Trophoblast cell (in vitro differentiated cells and primary cell): ENCODE data around the gene ZC3H15.

Experiments used
- DNase-seq, 2 donors: peaks; one replicate each; pipeline ENCODE4 v3.0.0-alpha.2; 2016
- H2AFZ ChIP-seq: 2 replicates; pipeline ENCODE4 v1.6.1; 2013; ENCODE audit warnings: low read length, moderate library complexity, mild to moderate bottlenecking; ENCODE audit not compliant: insufficient read depth, poor library complexity
- H2AK5ac ChIP-seq: 2 replicates; pipeline ENCODE4 v1.6.1; 2013; ENCODE audit warnings: mild to moderate bottlenecking, low read length
- H2BK120ac ChIP-seq: 2 replicates; pipeline ENCODE4 v1.6.1; 2013; ENCODE audit warnings: low read length, mild to moderate bottlenecking, moderate library complexity; ENCODE audit not compliant: insufficient read depth, poor library complexity
- H2BK12ac ChIP-seq: 2 replicates; pipeline ENCODE4 v1.6.1; 2013; ENCODE audit warnings: mild to moderate bottlenecking, low read length, moderate library complexity
- H2BK5ac ChIP-seq: 2 replicates; pipeline ENCODE4 v1.6.1; 2013; ENCODE audit warnings: low read length, low read depth, moderate library complexity, mild to moderate bottlenecking; ENCODE audit not compliant: poor library complexity
- H3K14ac ChIP-seq: 2 replicates; pipeline ENCODE4 v1.6.1; 2013; ENCODE audit warnings: mild to moderate bottlenecking, low read length
- H3K18ac ChIP-seq: 2 replicates; pipeline ENCODE4 v1.6.1; 2013; ENCODE audit warnings: mild to moderate bottlenecking, low read length
- H3K23ac ChIP-seq: 2 replicates; pipeline ENCODE4 v1.6.1; 2013; ENCODE audit warnings: low read length
- H3K27ac ChIP-seq: 2 replicates; pipeline ENCODE4 v1.5.1; 2013; ENCODE audit warnings: low read depth, mild to moderate bottlenecking, inconsistent platforms, low read length, moderate library complexity
- H3K27me3 ChIP-seq: 2 replicates; pipeline ENCODE4 v1.6.1; 2013; ENCODE audit warnings: inconsistent platforms, mild to moderate bottlenecking, low read length, moderate library complexity; ENCODE audit not compliant: insufficient read depth
- H3K36me3 ChIP-seq, 2 experiments: 1 replicate in 1 of 2; 2 replicates in 1 of 2; pipeline ENCODE4 v1.6.1; 2013; ENCODE audit warnings: low read length in 2 of 2, mild to moderate bottlenecking in 2 of 2, moderate library complexity in 1 of 2; ENCODE audit not compliant: insufficient read depth in 2 of 2, control insufficient read depth in 1 of 2
- H3K4ac ChIP-seq: 2 replicates; pipeline ENCODE4 v1.6.1; 2013; ENCODE audit warnings: low read depth, mild to moderate bottlenecking, low read length, moderate library complexity
- H3K4me1 ChIP-seq, 2 experiments: 1 replicate in 1 of 2; 2 replicates in 1 of 2; pipeline ENCODE4 v1.6.1; 2013; ENCODE audit warnings: low read length in 2 of 2, mild to moderate bottlenecking in 2 of 2, moderate library complexity in 1 of 2; ENCODE audit not compliant: insufficient read depth in 2 of 2, control insufficient read depth in 1 of 2
- H3K4me2 ChIP-seq: 2 replicates; pipeline ENCODE4 v1.6.1; 2013; ENCODE audit warnings: inconsistent platforms, mild to moderate bottlenecking, low read length, moderate library complexity
- H3K4me3 ChIP-seq: 2 replicates; pipeline ENCODE4 v1.5.1; 2013; ENCODE audit warnings: mild to moderate bottlenecking, low read depth, low read length, inconsistent platforms
- H3K79me1 ChIP-seq: one replicate; pipeline ENCODE4 v1.6.1; 2013; ENCODE audit warnings: low read length
- H3K79me2 ChIP-seq: 2 replicates; pipeline ENCODE4 v1.6.1; 2013; ENCODE audit warnings: low read length, mild to moderate bottlenecking; ENCODE audit not compliant: control insufficient read depth, insufficient read depth, poor library complexity
- H3K9ac ChIP-seq: 2 replicates; pipeline ENCODE4 v1.6.1; 2013; ENCODE audit warnings: mild to moderate bottlenecking, low read length
- H3K9me3 ChIP-seq: 2 replicates; pipeline ENCODE4 v1.6.1; 2013; ENCODE audit warnings: low read depth, mild to moderate bottlenecking, control low read depth, inconsistent platforms, low read length; ENCODE audit not compliant: insufficient read depth
- H4K12ac ChIP-seq: 2 replicates; pipeline ENCODE4 v1.6.1; 2013; ENCODE audit warnings: low read depth, mild to moderate bottlenecking, low read length, moderate library complexity
- H4K8ac ChIP-seq: 2 replicates; pipeline ENCODE4 v1.6.1; 2013; ENCODE audit warnings: low read depth, mild to moderate bottlenecking, low read length, moderate library complexity
- H4K91ac ChIP-seq: one replicate; pipeline ENCODE4 v1.6.1; 2013; ENCODE audit warnings: low read depth, mild to moderate bottlenecking, low read length, moderate library complexity
- WGBS: extraction: QIAGEN DNeasy Blood & Tissue Kit; methylation state at CpG from one replicate; pipeline ENCODE4 v1.1.7; 2013; ENCODE audit warnings: missing lambda C conversion rate; ENCODE audit not compliant: insufficient read length, insufficient coverage; ENCODE audit errors: extremely low coverage; 5-methylcytosine and 5-hydroxymethylcytosine counted together

ZC3H15 gene

DNA sequence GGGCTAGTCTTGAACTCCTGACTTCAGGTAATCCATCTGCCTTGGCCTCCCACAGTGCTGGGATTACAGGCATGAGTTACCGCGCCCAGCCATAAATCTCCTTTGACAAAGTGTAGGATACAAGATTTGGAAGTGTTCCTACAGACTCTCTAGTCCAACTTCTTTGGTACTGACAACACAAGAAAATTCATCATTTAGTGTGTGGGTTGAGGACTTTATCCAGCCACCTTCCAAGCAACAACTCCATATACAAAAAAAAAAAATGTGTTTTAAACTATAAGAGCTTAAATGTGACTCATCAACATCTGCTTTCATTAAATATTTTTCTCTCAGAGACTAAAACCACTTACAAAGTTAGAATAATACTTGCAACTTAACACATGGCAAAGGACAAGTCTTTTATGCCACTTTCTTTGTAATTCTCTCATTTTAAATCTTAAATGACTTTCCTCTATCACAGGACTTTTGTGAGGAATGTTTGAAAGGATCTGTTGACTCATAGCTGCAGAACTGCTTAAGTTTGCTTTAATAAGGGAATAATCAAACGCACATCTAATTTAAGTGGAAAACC, 57.6 kb downstream of the ZC3H15 start:
- peak in 1 of 2 donors; percentile 52 for DNase-seq
- peaks cover 6% of the 10 kb centered on the region for H3K79me1 ChIP-seq
- peak overlapping the region; percentile 75 for H2BK5ac ChIP-seq
- no CpG with 5 or more reads among the region's 3 CpGs for WGBS
- no peak overlapping the region for H3K4ac ChIP-seq
- peak overlapping the region; percentile 90 for H3K27ac ChIP-seq
- no peak overlapping the region for H3K4me3 ChIP-seq
- peak overlapping the region; percentile 97 for H2BK120ac ChIP-seq
- peak overlapping the region; percentile 53 for H4K8ac ChIP-seq
- H3K23ac ChIP-seq = no peak overlapping the region
- no peaks in the 10 kb centered on the region for H3K36me3 ChIP-seq
- H3K9ac ChIP-seq = no peak overlapping the region
- H3K4me1 ChIP-seq = peaks cover 4 to 7% of the 10 kb centered on the region in 2 experiments
- H4K91ac ChIP-seq = peak overlapping the region; percentile 75
- H3K27me3 ChIP-seq = no peaks in the 10 kb centered on the region
- H2BK12ac ChIP-seq = peak overlapping the region; percentile 82
- H3K9me3 ChIP-seq = no peaks in the 10 kb centered on the region
- H2AK5ac ChIP-seq = no peak overlapping the region
- no peaks in the 10 kb centered on the region for H3K79me2 ChIP-seq
- H3K14ac ChIP-seq = peak overlapping the region; percentile 60
- H3K4me2 ChIP-seq = no peak overlapping the region
- no peak overlapping the region for H4K12ac ChIP-seq
- peak overlapping the region; percentile 17 for H3K18ac ChIP-seq
- no peak overlapping the region for H2AFZ ChIP-seq

DNA sequence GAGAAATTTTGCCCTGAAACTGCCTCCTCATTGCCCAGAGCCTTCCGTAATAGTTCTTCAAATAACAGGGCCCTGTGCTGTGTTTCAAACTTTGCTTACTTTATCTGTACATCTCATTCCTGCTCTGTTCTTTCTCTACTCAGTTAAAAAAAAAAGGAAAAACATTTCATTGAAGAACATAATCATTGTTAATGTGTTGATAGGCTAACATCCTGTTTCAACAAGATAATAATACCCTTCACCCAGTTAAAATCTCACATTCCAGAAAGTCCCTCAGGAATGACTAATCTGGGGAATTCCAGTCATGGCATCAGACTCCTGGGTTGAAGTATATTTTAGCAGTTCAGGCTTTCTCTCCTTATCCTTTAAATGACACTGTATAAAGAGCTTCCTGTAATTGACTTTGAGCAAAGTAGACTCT, 58.2 kb downstream of the ZC3H15 start:
- Histone ChIP-seq H2BK12ac (no peak overlapping the region), H2BK120ac (no peak overlapping the region), H4K8ac (no peak overlapping the region), H3K36me3 (no peaks in the 10 kb centered on the region), H4K12ac (no peak overlapping the region), H3K27me3 (no peaks in the 10 kb centered on the region), H2AFZ (no peak overlapping the region), H3K27ac (peak overlapping the region; percentile 64), H4K91ac (no peak overlapping the region), H3K23ac (no peak overlapping the region), H3K4me2 (no peak overlapping the region), H2BK5ac (no peak overlapping the region), H3K14ac (no peak overlapping the region), H2AK5ac (no peak overlapping the region), H3K79me2 (no peaks in the 10 kb centered on the region), H3K4me1 (peaks cover 4 to 7% of the 10 kb centered on the region in 2 experiments), H3K79me1 (peaks cover 6% of the 10 kb centered on the region), H3K9me3 (no peaks in the 10 kb centered on the region), H3K4ac (no peak overlapping the region), H3K18ac (no peak overlapping the region), H3K9ac (no peak overlapping the region), H3K4me3 (no peak overlapping the region)
- DNase-seq = peak; percentile 49 to 92
- no CpG with 5 or more reads among the region's 1 CpG for WGBS

DNA sequence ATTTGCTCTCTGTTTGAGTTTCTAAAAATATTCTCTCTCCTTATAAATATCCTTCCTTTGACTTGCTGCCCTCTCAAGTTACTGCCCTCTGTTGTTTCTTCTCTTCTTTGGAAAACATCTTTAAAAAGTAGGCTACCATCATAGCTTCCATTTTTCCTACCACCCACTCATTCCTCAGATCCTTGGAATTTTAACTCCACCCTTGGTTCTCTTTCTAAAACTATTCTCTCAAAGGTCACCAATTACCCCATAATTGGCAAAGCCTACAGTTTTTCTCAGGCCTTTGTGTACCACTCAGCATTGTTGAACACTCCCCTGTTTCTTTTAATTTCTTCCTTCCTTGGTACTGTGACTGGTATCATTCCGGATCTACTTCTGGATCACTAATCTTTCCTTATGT, 60.8 kb downstream of the ZC3H15 start:
- Histone ChIP-seq H3K27ac (no peak overlapping the region), H2AFZ (no peak overlapping the region), H3K9ac (no peak overlapping the region)

DNA sequence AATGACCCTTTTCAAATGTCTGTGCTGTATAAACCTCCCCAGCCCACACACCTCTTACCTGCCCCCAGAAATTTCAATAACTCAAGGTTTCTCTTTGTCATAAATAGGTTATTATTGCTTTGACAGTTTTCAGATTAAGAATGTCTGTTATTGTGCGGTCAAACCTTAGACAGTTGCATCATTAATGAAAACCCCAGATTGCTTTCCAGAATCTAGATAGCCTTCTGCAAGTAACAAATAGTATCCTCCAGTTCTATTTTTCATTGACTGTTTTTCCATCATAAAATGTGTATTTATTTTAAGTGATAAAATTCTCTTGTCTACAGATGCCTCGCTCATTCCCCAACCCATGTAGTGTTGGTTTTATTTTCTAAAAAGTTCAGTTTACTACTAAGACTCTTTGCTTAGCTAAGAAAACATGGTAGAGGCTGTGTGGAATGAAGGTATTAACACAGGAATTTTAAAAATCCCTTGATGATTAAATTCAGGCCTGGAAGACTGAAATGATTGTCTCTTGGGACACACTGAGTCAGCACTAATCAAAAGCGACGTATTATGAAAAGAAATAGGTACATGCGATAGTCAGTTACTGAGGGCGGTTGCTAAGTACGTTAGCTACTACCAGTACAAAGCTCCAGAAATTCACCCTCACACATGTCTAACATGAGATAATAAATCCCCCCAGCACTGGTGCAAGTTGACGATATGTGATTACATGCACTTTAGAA, 65.4 kb downstream of the ZC3H15 start:
- no peak overlapping the region for H4K8ac ChIP-seq
- H3K4me1 ChIP-seq = no peaks in the 10 kb centered on the region
- no peak overlapping the region for H3K4me3 ChIP-seq
- peaks cover 0 to 2% of the 10 kb centered on the region in 2 experiments for H3K36me3 ChIP-seq
- H2AFZ ChIP-seq = no peak overlapping the region
- no peak overlapping the region for H3K18ac ChIP-seq
- no peak overlapping the region for H2BK120ac ChIP-seq
- no peak overlapping the region for H4K12ac ChIP-seq
- H2BK5ac ChIP-seq = no peak overlapping the region
- WGBS = no CpG with 5 or more reads among the region's 8 CpGs
- H3K79me2 ChIP-seq = no peaks in the 10 kb centered on the region
- H3K4ac ChIP-seq = no peak overlapping the region
- no peaks in the 10 kb centered on the region for H3K27me3 ChIP-seq
- no peak overlapping the region for H2AK5ac ChIP-seq
- no peak overlapping the region for H3K14ac ChIP-seq
- no peak overlapping the region for H4K91ac ChIP-seq
- no peak overlapping the region for H3K9ac ChIP-seq
- H3K4me2 ChIP-seq = no peak overlapping the region
- no peaks in the 10 kb centered on the region for H3K9me3 ChIP-seq
- H3K23ac ChIP-seq = no peak overlapping the region
- DNase-seq = peak in 1 of 2 donors; percentile 71
- no peak overlapping the region for H2BK12ac ChIP-seq
- peaks cover 4% of the 10 kb centered on the region for H3K79me1 ChIP-seq
- H3K27ac ChIP-seq = no peak overlapping the region

More for the DNA sequence above, 60.8 kb downstream of the ZC3H15 start:
- no peak overlapping the region for H2BK120ac ChIP-seq
- no peak overlapping the region for H4K12ac ChIP-seq
- no peak overlapping the region for H3K4ac ChIP-seq
- DNase-seq = peak in 1 of 2 donors; percentile 51
- no peak overlapping the region for H2BK12ac ChIP-seq
- H3K4me1 ChIP-seq = peaks cover 4 to 7% of the 10 kb centered on the region in 2 experiments
- H3K79me1 ChIP-seq = peaks cover 9% of the 10 kb centered on the region
- no peaks in the 10 kb centered on the region for H3K9me3 ChIP-seq
- H4K91ac ChIP-seq = no peak overlapping the region
- no peak overlapping the region for H3K14ac ChIP-seq
- no peak overlapping the region for H3K18ac ChIP-seq
- no CpG with 5 or more reads among the region's 1 CpG for WGBS
- H4K8ac ChIP-seq = no peak overlapping the region
- no peaks in the 10 kb centered on the region for H3K79me2 ChIP-seq
- H2AK5ac ChIP-seq = no peak overlapping the region
- no peaks in the 10 kb centered on the region for H3K27me3 ChIP-seq
- H3K23ac ChIP-seq = no peak overlapping the region
- H3K36me3 ChIP-seq = peaks cover 0 to 2% of the 10 kb centered on the region in 2 experiments
- H2BK5ac ChIP-seq = no peak overlapping the region
- H3K4me3 ChIP-seq = no peak overlapping the region
- H3K4me2 ChIP-seq = no peak overlapping the region
